Activated CD8-positive, alpha-beta memory T cell treated with anti-CD3 and anti-CD28 coated beads for 48 hours (primary cell): ENCODE data around the gene STC2.

Experiments
- DNase-seq, 3 experiments: peaks; one replicate each; pipeline ENCODE4 v3.0.0-alpha.2; 2020; ENCODE audit warnings: low read depth in 2 of 3, low spot score in 2 of 3

STC2 gene

GRCh38 chr5:173268750-173269432 is 59.3 kb downstream of the STC2 start:
- no peak for DNase-seq

- DNase-seq = no peak
Measured at GRCh38 chr5:173265433-173265832, 62.8 kb downstream of the STC2 start.
